ENCODE measurements around the gene MED15. TPM values are rescaled to one million over a fixed set of nuclear protein-coding genes. Genes with fewer than 3 reads are reported as not detected.
A peak's percentile ranks its signal among the peaks of the same experiment; 100 is the strongest.

The MED15 gene
- total RNA-seq, 1 donor from 2014 or later = 105 TPM

- intact Hi-C loops (cut with DNase I) = no loop called here
- no peak overlapping the region for H3K4me3 ChIP-seq
- no peak for DNase-seq
Measured at GRCh38 chr22:20463324-20464095, 43.9 kb upstream of the MED15 start.

GRCh38 chr22:20464096-20464614, 43.3 kb upstream of the MED15 start:
- H3K27me3 ChIP-seq (ENCODE audit: low read depth) = no peaks in the 10 kb centered on the region
- intact Hi-C loops (cut with DNase I) = no loop called here
- H3K9me3 ChIP-seq = no peaks in the 10 kb centered on the region
- DNase-seq (no peak), ATAC-seq (peak; percentile 10 to 13)
- peaks cover 33% of the 10 kb centered on the region for H3K36me3 ChIP-seq
- H3K4me1 ChIP-seq = peaks cover 16% of the 10 kb centered on the region
- peak overlapping the region; percentile 47 for H3K27ac ChIP-seq
- TF ChIP-seq CTCF (IDR thresholded peaks at IDR 0.05) = no peak
- H3K4me3 ChIP-seq = no peak overlapping the region

More at GRCh38 chr22:20463324-20464095, 43.9 kb upstream of the MED15 start:
- Histone ChIP-seq H3K27ac (peak overlapping the region; percentile 47), H3K27me3 (ENCODE audit: low read depth) (no peaks in the 10 kb centered on the region), H3K36me3 (peaks cover 33% of the 10 kb centered on the region), H3K9me3 (no peaks in the 10 kb centered on the region), H3K4me1 (peaks cover 16% of the 10 kb centered on the region)
- peak; percentile 48 to 57 for ATAC-seq
- TF ChIP-seq CTCF (IDR thresholded peaks at IDR 0.05) = no peak

GRCh38 chr22:20464912-20465758, 42.3 kb upstream of the MED15 start:
- H3K36me3 ChIP-seq = peaks cover 25% of the 10 kb centered on the region
- DNase-seq = no peak
- intact Hi-C loops (cut with DNase I) = no loop called here
- peaks cover 16% of the 10 kb centered on the region for H3K4me1 ChIP-seq
- TF ChIP-seq CTCF (IDR thresholded peaks at IDR 0.05) = no peak
- no peak overlapping the region for H3K4me3 ChIP-seq
- no peak for ATAC-seq
- no peaks in the 10 kb centered on the region for H3K27me3 ChIP-seq (ENCODE audit: low read depth)
- no peaks in the 10 kb centered on the region for H3K9me3 ChIP-seq
- peak overlapping the region; percentile 47 for H3K27ac ChIP-seq

- Histone ChIP-seq H3K9me3 (no peaks in the 10 kb centered on the region), H3K27me3 (ENCODE audit: low read depth) (no peaks in the 10 kb centered on the region), H3K4me1 (peaks cover 16% of the 10 kb centered on the region), H3K36me3 (peaks cover 25% of the 10 kb centered on the region), H3K4me3 (no peak overlapping the region), H3K27ac (no peak overlapping the region)
- TF ChIP-seq CTCF (IDR thresholded peaks at IDR 0.05) = no peak
- ATAC-seq (no peak), DNase-seq (no peak)
- intact Hi-C loops (cut with DNase I) = no loop called here
Measured at GRCh38 chr22:20465759-20466077, 41.7 kb upstream of the MED15 start.

GRCh38 chr22:20466659-20467379, 40.6 kb upstream of the MED15 start:
- no peak overlapping the region for H3K27ac ChIP-seq
- H3K4me1 ChIP-seq = peaks cover 16% of the 10 kb centered on the region
- DNase-seq = no peak
- no peak overlapping the region for H3K4me3 ChIP-seq
- intact Hi-C loops (cut with DNase I) = no loop called here
- H3K27me3 ChIP-seq (ENCODE audit: low read depth) = no peaks in the 10 kb centered on the region
- no peaks in the 10 kb centered on the region for H3K9me3 ChIP-seq
- no peak for TF ChIP-seq CTCF (IDR thresholded peaks at IDR 0.05)
- ATAC-seq = peak; percentile 14 to 60
- H3K36me3 ChIP-seq = peaks cover 34% of the 10 kb centered on the region
